Femur (tissue), 1 donor: Measurements from ENCODE around the gene PDRG1.

Experiments
- DNase-seq: peaks from one replicate; pipeline ENCODE4 v3.0.0-alpha.2; 2017

PDRG1 gene

GRCh38 chr20:31903627-31904386 lies 48.0 kb downstream of the PDRG1 start:
- no peak for DNase-seq

- no peak for DNase-seq
Observed at GRCh38 chr20:31901615-31902014, 50.2 kb downstream of the PDRG1 start.

DNA sequence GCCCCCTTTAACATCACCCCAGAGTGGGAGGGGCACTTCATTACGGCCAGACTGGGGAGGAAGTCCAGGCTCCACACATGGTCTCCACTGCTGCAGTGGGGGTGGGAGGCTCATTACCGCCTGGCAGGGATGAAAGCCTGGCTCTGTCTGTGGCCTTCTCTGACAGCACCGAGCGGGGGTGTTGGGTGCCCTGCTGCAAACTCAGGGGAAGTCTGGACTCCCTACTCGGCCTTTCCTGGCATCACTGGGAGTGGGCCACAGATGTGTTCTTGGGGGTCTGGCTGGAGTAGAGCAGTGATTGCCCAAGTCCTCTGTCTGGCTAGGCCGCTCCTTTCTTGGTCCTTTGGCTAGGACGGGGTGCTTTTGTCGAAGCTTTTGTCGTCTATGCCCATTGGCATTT lies 54.3 kb downstream of the PDRG1 start:
- DNase-seq = no peak

DNA sequence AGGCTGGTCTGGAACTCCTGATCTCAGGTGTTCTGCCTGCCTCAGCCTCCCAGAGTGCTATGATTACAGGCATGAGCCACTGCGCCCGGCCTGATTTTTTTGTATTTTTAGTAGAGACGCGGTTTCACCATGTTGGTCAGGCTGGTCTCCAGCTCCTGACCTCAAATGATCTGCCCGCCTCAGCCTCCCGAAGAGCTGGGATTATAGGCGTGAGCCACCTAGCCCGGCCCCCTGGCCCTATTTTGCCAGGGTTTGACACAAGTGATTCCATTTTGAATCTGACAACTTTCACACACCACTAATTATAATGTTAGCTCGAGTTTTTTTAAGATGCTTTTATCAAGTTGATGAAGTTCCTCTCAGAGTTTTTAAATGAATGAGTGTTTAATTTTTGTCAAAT lies 55.8 kb downstream of the PDRG1 start:
- no peak for DNase-seq

GRCh38 chr20:31894980-31895675 lies 56.7 kb downstream of the PDRG1 start:
- DNase-seq = peak; percentile 66
